HS-27A (cell line): ENCODE results near the gene NHERF2.

ENCODE experiments used
- DNase-seq: peaks from one replicate; pipeline ENCODE4 v3.0.0-alpha.2; 2012; ENCODE audit warnings: low read depth, missing footprints

Gene NHERF2

GRCh38 chr16:2026461-2027023 is at the start of gene NHERF2:
Gene NHERF2, plus strand, starts transcription at chr16:2026902. Its CDS starts 104 bp downstream, at chr16:2027006.
- DNase-seq: no peak

GRCh38 chr16:1976951-1977874 is 49.5 kb upstream of the NHERF2 start:
- DNase-seq: no peak

GRCh38 chr16:1977875-1978268 is 48.8 kb upstream of the NHERF2 start:
- no peak for DNase-seq

- DNase-seq: no peak
These were observed 48.1 kb upstream of the NHERF2 start for GRCh38 chr16:1978476-1979120.

- DNase-seq: no peak
These were observed 47.3 kb upstream of the NHERF2 start for GRCh38 chr16:1979271-1980029.

- DNase-seq: no peak
These were observed 46.5 kb upstream of the NHERF2 start for GRCh38 chr16:1980030-1980769.

GRCh38 chr16:1980770-1981087 is 46.0 kb upstream of the NHERF2 start:
- no peak for DNase-seq

GRCh38 chr16:1981398-1981836 is 45.3 kb upstream of the NHERF2 start, which contains the start of gene NOXO1:
Gene NOXO1, minus strand, starts transcription at chr16:1981469. Its CDS starts 290 bp downstream, at chr16:1981179.
- no peak for DNase-seq

- DNase-seq: no peak
These were observed 44.7 kb upstream of the NHERF2 start for GRCh38 chr16:1982013-1982433.

GRCh38 chr16:1982991-1983543 is 43.6 kb upstream of the NHERF2 start:
- no peak for DNase-seq

GRCh38 chr16:1983544-1984346 is 43.0 kb upstream of the NHERF2 start, which contains the start of gene GFER:
Gene GFER, plus strand, starts transcription at chr16:1984193. Its CDS starts 26 bp downstream, at chr16:1984219.
- DNase-seq: no peak

GRCh38 chr16:1984347-1985225 is 42.1 kb upstream of the NHERF2 start:
- no peak for DNase-seq

- DNase-seq: no peak
These were observed 41.1 kb upstream of the NHERF2 start for GRCh38 chr16:1985466-1986150.

GRCh38 chr16:1987198-1987597 is 39.5 kb upstream of the NHERF2 start:
- no peak for DNase-seq

GRCh38 chr16:1989209-1990100 is 37.2 kb upstream of the NHERF2 start, which contains the start of gene SYNGR3:
Gene SYNGR3, plus strand, starts transcription at chr16:1989970. Its CDS starts 133 bp downstream, at chr16:1990103.
- no peak for DNase-seq

- DNase-seq: no peak
These were observed 36.7 kb upstream of the NHERF2 start for GRCh38 chr16:1990101-1990350.

- no peak for DNase-seq
These were observed 36.2 kb upstream of the NHERF2 start for GRCh38 chr16:1990351-1991134.
